ENCODE results near the gene COL18A1.

Gene COL18A1

DNA sequence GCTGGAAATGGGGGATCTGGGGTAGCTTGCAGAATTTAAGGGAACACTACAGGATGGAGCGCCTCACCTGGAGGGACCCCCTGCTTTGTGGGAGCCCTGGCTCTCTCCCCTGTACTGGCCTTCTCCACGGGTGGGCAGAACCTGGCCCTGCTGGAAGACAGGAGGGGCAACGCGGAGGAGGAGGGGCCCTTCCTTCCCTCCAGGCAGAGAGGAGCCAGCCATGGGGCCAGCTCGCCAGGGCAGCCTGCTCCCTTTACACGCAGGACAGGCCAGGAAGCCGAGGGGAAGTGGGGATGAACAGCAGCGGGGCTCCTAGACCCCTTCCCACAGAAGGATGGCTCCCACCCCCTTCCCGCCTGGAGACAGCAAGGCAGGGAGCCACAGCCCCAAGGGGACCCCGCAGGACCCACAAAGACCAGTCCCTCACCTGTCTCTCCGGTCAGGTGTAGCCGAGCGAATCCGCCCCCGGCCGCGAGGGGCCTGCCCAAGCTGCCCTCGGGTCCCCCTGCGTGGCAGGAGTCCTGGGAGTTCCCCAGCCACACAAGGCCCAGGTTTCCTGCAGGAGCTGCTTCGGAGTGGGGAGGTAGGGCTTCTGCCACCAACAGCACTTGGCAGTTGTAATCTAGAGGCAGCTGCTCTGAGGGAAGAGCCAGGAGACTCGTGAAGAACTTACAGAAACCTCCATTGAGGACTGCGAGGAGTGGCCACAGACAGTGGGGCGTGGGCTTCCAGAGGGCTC, 138.9 kb downstream of the COL18A1 start:
- H3K4me1 ChIP-seq (ENCODE audit: control insufficient read depth in 1 of 2, insufficient read depth in 2 of 2, low read length in 2 of 2), result peaks cover 18 to 19% of the 10 kb centered on the region in 2 donors
- H3K4me3 ChIP-seq (ENCODE audit: low read depth in 1 of 2, low read length in 2 of 2), result no peak overlapping the region
- no peak overlapping the region for H3K9ac ChIP-seq (ENCODE audit: low read depth in 1 of 2, low read length in 2 of 2)
- no peaks in the 10 kb centered on the region for H3K36me3 ChIP-seq (ENCODE audit: control insufficient read depth in 1 of 2, insufficient read depth in 2 of 2, low read length in 2 of 2)
- H3K27ac ChIP-seq (ENCODE audit: low read depth, low read length), result no peak overlapping the region
- no peaks in the 10 kb centered on the region for H3K9me3 ChIP-seq (ENCODE audit: control insufficient read depth in 1 of 2, low read length in 2 of 2)
- no peaks in the 10 kb centered on the region for H3K27me3 ChIP-seq (ENCODE audit: control insufficient read depth in 1 of 2, insufficient read depth in 2 of 2, low read length in 2 of 2)

DNA sequence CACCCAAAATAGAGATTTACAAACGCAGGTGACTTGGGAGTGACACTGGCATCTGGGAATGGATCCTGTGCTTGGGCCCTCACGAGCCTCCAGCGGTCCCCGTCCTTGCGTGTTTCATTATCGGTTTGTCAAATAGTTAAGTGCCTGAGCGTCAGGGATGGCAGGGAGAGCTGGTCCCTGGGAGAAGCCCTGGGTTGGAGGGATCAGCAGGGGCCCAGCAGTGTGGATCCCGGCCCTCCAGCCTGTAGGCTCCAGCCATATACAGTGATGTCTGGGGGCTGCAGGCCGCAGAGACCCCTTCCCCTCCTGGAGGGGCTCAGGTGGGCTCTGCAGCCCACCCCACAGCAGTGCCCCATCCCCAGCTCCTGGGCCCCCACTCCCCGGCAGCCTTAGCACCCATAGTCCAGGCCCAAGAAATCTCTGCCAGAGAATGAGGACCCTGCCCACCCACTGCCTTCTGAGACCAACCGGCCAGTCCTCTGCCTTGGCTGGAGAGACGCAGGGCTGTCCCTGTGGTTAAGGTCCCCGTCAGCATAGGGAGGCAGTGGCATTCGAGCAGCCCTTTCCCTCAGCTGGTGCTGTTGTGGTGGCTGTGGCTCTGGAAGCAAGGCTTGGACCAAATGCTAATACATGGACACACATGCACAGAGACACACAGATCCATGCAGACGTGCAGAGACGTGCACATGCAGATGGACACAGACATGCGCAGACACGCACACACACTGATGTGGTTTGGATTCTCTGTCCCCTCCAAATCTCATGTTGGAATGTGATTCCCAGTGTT, 139.7 kb downstream of the COL18A1 start:
- Histone ChIP-seq H3K4me3 (ENCODE audit: low read depth in 1 of 2, low read length in 2 of 2) (no peak overlapping the region), H3K27ac (ENCODE audit: low read depth, low read length) (no peak overlapping the region), H3K27me3 (ENCODE audit: control insufficient read depth in 1 of 2, insufficient read depth in 2 of 2, low read length in 2 of 2) (no peaks in the 10 kb centered on the region), H3K9me3 (ENCODE audit: control insufficient read depth in 1 of 2, low read length in 2 of 2) (no peaks in the 10 kb centered on the region), H3K36me3 (ENCODE audit: control insufficient read depth in 1 of 2, insufficient read depth in 2 of 2, low read length in 2 of 2) (no peaks in the 10 kb centered on the region), H3K9ac (ENCODE audit: low read depth in 1 of 2, low read length in 2 of 2) (no peak overlapping the region), H3K4me1 (ENCODE audit: control insufficient read depth in 1 of 2, insufficient read depth in 2 of 2, low read length in 2 of 2) (peaks cover 16 to 20% of the 10 kb centered on the region in 2 donors)

DNA sequence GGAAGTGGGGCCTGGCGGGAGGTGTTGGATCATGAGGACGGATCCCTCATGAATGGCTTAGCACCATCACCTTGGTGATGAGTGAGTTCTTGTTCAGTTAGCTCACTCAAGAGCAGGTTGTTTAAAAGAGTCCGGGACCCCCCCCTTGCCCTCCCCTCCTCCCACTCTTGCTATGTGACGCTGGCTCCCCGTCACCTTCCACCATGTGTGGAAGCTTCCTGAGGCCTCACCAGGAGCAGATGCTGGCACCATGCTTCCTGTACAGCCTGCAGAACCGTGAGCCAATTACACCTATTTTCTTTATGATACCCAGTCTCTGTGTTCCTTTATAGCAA, 140.2 kb downstream of the COL18A1 start:
- no peak overlapping the region for H3K27ac ChIP-seq (ENCODE audit: low read depth, low read length)
- H3K36me3 ChIP-seq (ENCODE audit: control insufficient read depth in 1 of 2, insufficient read depth in 2 of 2, low read length in 2 of 2), result no peaks in the 10 kb centered on the region
- no peak overlapping the region for H3K4me3 ChIP-seq (ENCODE audit: low read depth in 1 of 2, low read length in 2 of 2)
- no peak overlapping the region for H3K9ac ChIP-seq (ENCODE audit: low read depth in 1 of 2, low read length in 2 of 2)
- H3K27me3 ChIP-seq (ENCODE audit: control insufficient read depth in 1 of 2, insufficient read depth in 2 of 2, low read length in 2 of 2), result no peaks in the 10 kb centered on the region
- no peaks in the 10 kb centered on the region for H3K9me3 ChIP-seq (ENCODE audit: control insufficient read depth in 1 of 2, low read length in 2 of 2)
- peaks cover 21 to 26% of the 10 kb centered on the region in 2 donors for H3K4me1 ChIP-seq (ENCODE audit: control insufficient read depth in 1 of 2, insufficient read depth in 2 of 2, low read length in 2 of 2)

DNA sequence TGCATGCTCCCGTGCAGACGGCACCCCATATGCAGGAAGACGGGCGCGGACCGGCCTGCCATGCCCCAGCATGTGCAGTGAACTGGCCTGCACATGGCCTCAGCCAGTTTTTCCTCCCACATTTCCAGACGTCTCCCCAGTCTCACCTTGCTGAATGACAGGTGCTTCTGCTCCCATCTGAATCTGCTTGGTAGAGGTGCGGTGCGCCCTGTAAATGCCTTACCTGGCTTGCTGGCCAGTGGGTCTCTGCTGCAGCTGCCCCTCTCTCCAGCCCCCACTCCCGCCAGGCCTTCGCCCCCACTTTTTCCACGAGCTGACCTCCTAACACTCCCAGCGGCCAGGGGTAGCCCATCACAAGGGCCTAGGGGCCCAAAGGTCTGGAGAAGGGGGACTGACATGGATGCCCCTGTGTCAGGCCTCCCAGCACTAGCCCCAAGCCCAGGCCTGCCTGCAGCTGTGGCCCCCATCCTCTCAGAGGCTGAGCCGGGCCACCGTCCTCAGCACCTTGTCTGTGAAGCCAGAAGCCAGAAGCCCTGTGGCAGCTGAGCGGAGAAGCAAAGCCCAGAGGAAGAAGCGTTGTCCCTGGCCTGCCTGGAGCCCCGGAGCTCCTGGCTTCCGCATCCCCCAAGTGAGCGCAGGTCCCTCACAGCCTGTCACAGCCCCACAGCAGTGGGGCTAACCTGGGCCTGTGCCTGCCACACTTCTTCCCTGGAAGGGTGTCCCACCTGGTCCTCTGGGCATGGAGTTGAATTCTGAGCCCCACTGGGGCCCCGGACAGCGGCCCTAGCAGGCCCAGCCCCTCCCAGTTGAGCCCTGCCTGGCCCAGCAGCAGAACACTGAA, 140.9 kb downstream of the COL18A1 start:
- Histone ChIP-seq H3K4me1 (ENCODE audit: control insufficient read depth in 1 of 2, insufficient read depth in 2 of 2, low read length in 2 of 2) (peaks cover 20 to 25% of the 10 kb centered on the region in 2 donors), H3K36me3 (ENCODE audit: control insufficient read depth in 1 of 2, insufficient read depth in 2 of 2, low read length in 2 of 2) (no peaks in the 10 kb centered on the region), H3K4me3 (ENCODE audit: low read depth in 1 of 2, low read length in 2 of 2) (no peak overlapping the region), H3K27me3 (ENCODE audit: control insufficient read depth in 1 of 2, insufficient read depth in 2 of 2, low read length in 2 of 2) (no peaks in the 10 kb centered on the region), H3K9me3 (ENCODE audit: control insufficient read depth in 1 of 2, low read length in 2 of 2) (no peaks in the 10 kb centered on the region), H3K27ac (ENCODE audit: low read depth, low read length) (no peak overlapping the region), H3K9ac (ENCODE audit: low read depth in 1 of 2, low read length in 2 of 2) (no peak overlapping the region)

DNA sequence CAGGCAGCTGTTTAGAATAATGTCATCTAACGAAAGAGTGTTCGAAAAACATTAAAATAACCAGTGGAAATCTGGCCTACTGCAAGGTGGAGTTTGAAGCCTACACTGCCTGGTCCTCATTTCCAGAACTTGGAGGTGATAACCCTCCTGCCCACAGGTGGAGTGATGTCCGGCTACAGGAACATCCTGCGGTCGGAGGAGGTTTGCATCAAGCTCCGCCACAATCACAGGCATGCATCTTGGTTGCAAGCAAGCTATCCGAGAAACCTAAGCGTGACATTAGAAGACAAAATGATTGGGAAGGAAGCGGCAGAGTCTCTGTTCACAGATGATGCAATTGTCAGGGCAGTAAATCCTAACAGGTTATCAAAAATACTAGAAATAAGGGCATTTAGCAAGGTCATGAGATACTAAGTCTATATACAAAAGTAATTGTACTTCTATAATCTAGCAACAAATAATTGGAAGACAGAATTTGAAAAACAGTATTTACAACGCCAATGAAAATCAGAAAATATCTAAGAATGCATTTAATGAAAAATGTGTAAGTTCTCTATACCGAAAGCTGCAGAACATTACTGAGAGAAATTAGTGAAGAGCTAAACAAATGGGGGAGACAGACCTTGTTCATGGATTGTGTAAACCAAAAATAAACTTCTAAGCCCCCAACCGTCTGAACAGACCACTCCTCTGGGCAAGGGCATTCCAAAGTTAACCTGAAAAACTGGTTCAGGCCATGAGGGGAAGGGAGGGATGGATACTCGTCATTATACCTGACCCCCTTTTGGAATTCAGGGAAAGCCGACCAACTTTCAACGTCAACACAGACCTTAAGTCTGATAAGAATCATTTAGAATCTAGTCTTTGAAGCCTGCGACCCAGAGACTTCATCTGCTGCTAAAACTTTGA, 141.9 kb downstream of the COL18A1 start:
- Histone ChIP-seq H3K36me3 (ENCODE audit: control insufficient read depth in 1 of 2, insufficient read depth in 2 of 2, low read length in 2 of 2) (no peaks in the 10 kb centered on the region), H3K4me3 (ENCODE audit: low read depth in 1 of 2, low read length in 2 of 2) (no peak overlapping the region), H3K9ac (ENCODE audit: low read depth in 1 of 2, low read length in 2 of 2) (no peak overlapping the region), H3K27me3 (ENCODE audit: control insufficient read depth in 1 of 2, insufficient read depth in 2 of 2, low read length in 2 of 2) (no peaks in the 10 kb centered on the region), H3K27ac (ENCODE audit: low read depth, low read length) (no peak overlapping the region), H3K4me1 (ENCODE audit: control insufficient read depth in 1 of 2, insufficient read depth in 2 of 2, low read length in 2 of 2) (peaks cover 26 to 27% of the 10 kb centered on the region in 2 donors), H3K9me3 (ENCODE audit: control insufficient read depth in 1 of 2, low read length in 2 of 2) (no peaks in the 10 kb centered on the region)

DNA sequence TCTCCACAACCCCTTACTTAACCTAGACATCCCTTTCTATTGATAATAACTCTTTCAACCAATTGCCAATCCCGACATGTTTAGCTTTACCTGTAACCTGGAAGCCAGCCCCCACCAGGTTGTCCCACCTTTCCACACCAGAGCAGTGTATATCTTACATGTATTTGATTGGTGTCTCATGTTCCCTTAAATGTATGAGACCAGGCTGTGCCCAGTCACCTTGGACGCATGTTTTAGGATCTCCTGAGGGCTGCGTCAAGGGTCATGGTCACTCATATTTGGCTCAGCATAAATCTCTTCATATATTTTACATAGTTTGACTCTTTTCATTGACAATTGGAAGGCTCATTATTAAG, 142.6 kb downstream of the COL18A1 start:
- Histone ChIP-seq H3K4me1 (ENCODE audit: control insufficient read depth in 1 of 2, insufficient read depth in 2 of 2, low read length in 2 of 2) (peaks cover 32% of the 10 kb centered on the region in 2 donors), H3K36me3 (ENCODE audit: control insufficient read depth in 1 of 2, insufficient read depth in 2 of 2, low read length in 2 of 2) (no peaks in the 10 kb centered on the region), H3K9me3 (ENCODE audit: control insufficient read depth in 1 of 2, low read length in 2 of 2) (no peaks in the 10 kb centered on the region), H3K9ac (ENCODE audit: low read depth in 1 of 2, low read length in 2 of 2) (no peak overlapping the region), H3K4me3 (ENCODE audit: low read depth in 1 of 2, low read length in 2 of 2) (no peak overlapping the region), H3K27ac (ENCODE audit: low read depth, low read length) (no peak overlapping the region), H3K27me3 (ENCODE audit: control insufficient read depth in 1 of 2, insufficient read depth in 2 of 2, low read length in 2 of 2) (no peaks in the 10 kb centered on the region)

DNA sequence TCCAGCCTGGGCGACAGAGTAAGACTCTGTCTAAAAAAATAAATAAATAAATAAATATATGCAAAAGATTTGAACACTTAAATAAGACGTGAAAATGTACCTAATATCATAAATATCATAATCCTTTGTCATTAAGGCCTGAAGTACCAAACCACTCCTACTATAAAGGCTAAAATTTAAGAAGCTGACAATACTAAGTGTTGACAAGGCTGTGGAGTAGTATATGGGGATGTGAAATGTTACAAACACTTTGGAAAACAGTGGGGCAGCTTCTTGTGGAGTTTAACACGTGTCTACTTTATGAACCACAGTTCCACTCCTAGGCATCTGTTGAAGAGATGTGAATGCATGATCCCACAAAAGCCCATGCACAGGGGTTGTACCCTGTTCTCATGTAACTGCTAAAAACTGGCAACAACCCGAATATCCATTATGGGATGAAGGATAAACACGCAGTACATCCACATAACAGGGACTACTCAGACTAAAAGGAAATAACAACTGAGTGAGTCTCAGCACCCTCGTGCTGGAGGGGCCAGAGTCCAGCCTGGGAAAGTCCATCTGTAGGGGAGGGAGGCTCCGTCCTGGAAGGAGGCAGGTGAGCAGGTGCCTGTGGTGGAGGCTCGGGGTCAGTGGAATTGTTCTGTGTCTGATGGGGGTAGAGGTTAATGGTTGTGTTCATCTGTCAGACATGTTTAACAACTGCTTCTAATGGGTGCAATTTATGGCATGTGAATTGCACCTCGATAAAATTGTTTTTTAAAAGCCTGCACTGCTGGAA, 143.9 kb downstream of the COL18A1 start:
- Histone ChIP-seq H3K27me3 (ENCODE audit: control insufficient read depth in 1 of 2, insufficient read depth in 2 of 2, low read length in 2 of 2) (no peaks in the 10 kb centered on the region), H3K4me3 (ENCODE audit: low read depth in 1 of 2, low read length in 2 of 2) (peak overlapping the region in 1 of 2 donors; percentile 13), H3K9ac (ENCODE audit: low read depth in 1 of 2, low read length in 2 of 2) (no peak overlapping the region), H3K36me3 (ENCODE audit: control insufficient read depth in 1 of 2, insufficient read depth in 2 of 2, low read length in 2 of 2) (no peaks in the 10 kb centered on the region), H3K9me3 (ENCODE audit: control insufficient read depth in 1 of 2, low read length in 2 of 2) (no peaks in the 10 kb centered on the region), H3K27ac (ENCODE audit: low read depth, low read length) (no peak overlapping the region), H3K4me1 (ENCODE audit: control insufficient read depth in 1 of 2, insufficient read depth in 2 of 2, low read length in 2 of 2) (peaks cover 36% of the 10 kb centered on the region in 2 donors)

DNA sequence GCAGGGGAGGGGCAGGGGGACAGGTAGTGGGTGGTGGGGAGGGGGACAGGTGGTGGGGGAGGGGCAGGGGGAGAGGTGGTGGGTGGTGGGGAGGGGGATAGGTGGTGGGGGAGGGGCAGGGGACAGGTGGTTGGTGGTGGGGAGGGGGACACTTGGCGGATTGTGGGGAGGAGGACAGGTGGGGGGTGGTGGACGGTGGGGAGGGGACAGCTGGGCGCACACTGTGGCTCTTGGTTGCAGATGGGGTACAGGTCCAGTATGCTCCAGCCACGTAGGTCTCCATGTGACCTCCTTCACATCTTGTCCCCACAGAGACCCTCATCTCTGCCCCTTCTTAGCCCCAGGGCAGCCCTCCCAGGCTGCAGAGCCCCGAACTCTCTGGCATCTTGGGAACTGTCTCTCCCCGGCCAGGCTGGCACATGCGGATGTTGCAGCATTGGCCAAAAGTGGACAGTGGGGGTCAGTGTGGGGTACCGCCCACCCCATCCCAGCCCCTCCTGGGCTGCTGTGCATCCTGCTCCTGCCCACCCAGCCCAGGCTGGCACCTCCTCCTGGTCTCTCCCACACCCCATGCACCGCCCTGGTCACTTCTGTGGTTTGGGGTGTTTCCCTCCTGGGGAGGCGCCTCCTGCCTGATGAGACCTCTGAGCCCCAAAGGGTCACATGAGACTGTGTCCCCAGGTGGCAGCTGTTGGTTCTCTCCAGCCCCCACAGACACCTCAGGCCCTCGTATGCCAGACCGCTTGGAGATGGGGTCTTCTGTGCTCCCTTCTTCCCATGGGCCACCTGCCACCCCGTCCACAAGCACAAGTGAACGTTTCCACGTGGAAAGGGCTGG, 144.9 kb downstream of the COL18A1 start:
- no peak overlapping the region for H3K9ac ChIP-seq (ENCODE audit: low read depth in 1 of 2, low read length in 2 of 2)
- H3K27ac ChIP-seq (ENCODE audit: low read depth, low read length), result peak overlapping the region; percentile 30
- no peaks in the 10 kb centered on the region for H3K9me3 ChIP-seq (ENCODE audit: control insufficient read depth in 1 of 2, low read length in 2 of 2)
- H3K27me3 ChIP-seq (ENCODE audit: control insufficient read depth in 1 of 2, insufficient read depth in 2 of 2, low read length in 2 of 2), result no peaks in the 10 kb centered on the region
- H3K36me3 ChIP-seq (ENCODE audit: control insufficient read depth in 1 of 2, insufficient read depth in 2 of 2, low read length in 2 of 2), result no peaks in the 10 kb centered on the region
- H3K4me3 ChIP-seq (ENCODE audit: low read depth in 1 of 2, low read length in 2 of 2), result no peak overlapping the region
- peaks cover 36% of the 10 kb centered on the region in 2 donors for H3K4me1 ChIP-seq (ENCODE audit: control insufficient read depth in 1 of 2, insufficient read depth in 2 of 2, low read length in 2 of 2)
